HCT116 (cell line): Measurements from ENCODE around the gene RECK. TPM values are rescaled to one million over a fixed set of nuclear protein-coding genes. Genes with fewer than 3 reads are reported as not detected.

ENCODE experiments used
- ATAC-seq: fragments of 200-7000 bp; cut with Tn5 transposase; 2 replicates; pipeline ENCODE4 v1.9.1; 2020; ENCODE audit warnings: mild to moderate bottlenecking, moderate library complexity
- BruUV-seq: library from RNA; stranded (reverse); fragments of 400-500 nt; replicated peaks from 2 replicates; lab custom pipeline; 2021; lab: Mats Ljungman, UMichigan
- CTCF ChIA-PET: fragments of 300-600 bp; sonication (Branson Sonifier 250); formaldehyde crosslinking; loops from one replicate; lab custom pipeline; 2021; ENCODE audit warnings: antibody characterized with exemption; lab: Charles Lee
- POLR2A ChIA-PET: fragments of 300-600, 350-600 bp; sonication (Branson Sonifier 250); formaldehyde crosslinking; loops from one replicate; lab custom pipeline; 2021; ENCODE audit warnings: antibody characterized with exemption; lab: Charles Lee
- RAD21 ChIA-PET, 2 experiments: fragments of 300-600 bp; sonication (Branson Sonifier 250); formaldehyde crosslinking; loops; one replicate each; lab custom pipeline; 2023; ENCODE audit warnings: low total read pairs in 2 of 2; ENCODE audit not compliant: uncharacterized antibody in 2 of 2, unreplicated experiment in 2 of 2, low non-redundant PET in 1 of 2; lab: Charles Lee
- DNase-seq: peaks from one replicate; pipeline ENCODE4 v3.0.0-alpha.2; 2010; ENCODE audit warnings: low read depth, low spot score
- H2AFZ ChIP-seq: fragments of 200-600 bp; shearing (Covaris generic), sonication (generic); 2 replicates; pipeline ENCODE4 v1.6.1; 2017; ENCODE audit warnings: low read depth, mixed run types, mixed read lengths, antibody characterized with exemption, low read length; ENCODE audit not compliant: poor library complexity, severe bottlenecking
- H3K27ac ChIP-seq: 2 replicates; pipeline ENCODE4 v1.5.1; 2012; ENCODE audit warnings: low read depth, low read length
- H3K27me3 ChIP-seq: fragments of 200-600 bp; sonication (generic); 2 replicates; pipeline ENCODE4 v1.6.1; 2016; ENCODE audit warnings: mixed run types, low read length, mixed read lengths; ENCODE audit not compliant: insufficient read depth
- H3K36me3 ChIP-seq, 2 experiments: fragments of 200-500 bp in 1 of 2; fragments of 200-600 bp in 1 of 2; sonication (Bioruptor generic) in 1 of 2; sonication (generic) in 1 of 2; 2 replicates each; pipeline versions ENCODE4 v1.5.1 to v1.6.1; 2014 to 2016; ENCODE audit warnings: low read length in 2 of 2, inconsistent platforms in 1 of 2, mixed read lengths in 1 of 2, mixed run types in 1 of 2; ENCODE audit not compliant: insufficient read depth in 2 of 2, control insufficient read depth in 1 of 2
- H3K4me1 ChIP-seq, 2 experiments: fragments of 200-600 bp in 1 of 2; sonication (generic) in 1 of 2; 2 replicates each; pipeline versions ENCODE4 v1.5.1 to v1.6.1; 2012 to 2017; ENCODE audit warnings: low read length in 2 of 2, inconsistent platforms in 1 of 2, mild to moderate bottlenecking in 1 of 2, mixed read lengths in 1 of 2, mixed run types in 1 of 2, moderate library complexity in 1 of 2; ENCODE audit not compliant: insufficient read depth in 2 of 2, control insufficient read depth in 1 of 2
- H3K4me2 ChIP-seq: fragments of 200-600 bp; sonication (generic); 2 replicates; pipeline ENCODE4 v1.6.1; 2017; ENCODE audit warnings: mixed run types, low read length, mixed read lengths
- H3K4me3 ChIP-seq, 2 experiments: fragments of 200-600 bp in 1 of 2; sonication (generic) in 1 of 2; replicated peaks in 1 of 2; 2 replicates each; pipeline ENCODE4 v1.5.1; 2011 to 2016; ENCODE audit warnings: low read length in 2 of 2, control low read depth in 1 of 2, low read depth in 1 of 2, mild to moderate bottlenecking in 1 of 2, mixed read lengths in 1 of 2, mixed run types in 1 of 2
- H3K79me2 ChIP-seq: fragments of 200-600 bp; sonication (generic); 2 replicates; pipeline ENCODE4 v1.6.1; 2017; ENCODE audit warnings: mild to moderate bottlenecking, mixed run types, low read length, moderate library complexity, mixed read lengths; ENCODE audit not compliant: insufficient read depth
- H3K9ac ChIP-seq: fragments of 200-600 bp; sonication (generic); 2 replicates; pipeline ENCODE4 v1.6.1; 2016; ENCODE audit warnings: low read length, mixed read lengths
- H3K9me2 ChIP-seq: fragments of 200-600 bp; sonication (generic), shearing (Covaris generic); 2 replicates; pipeline ENCODE4 v1.6.1; 2017; ENCODE audit warnings: mixed run types, mild to moderate bottlenecking, moderate library complexity; ENCODE audit not compliant: insufficient read depth
- H3K9me3 ChIP-seq, 2 experiments: fragments of 200-500 bp in 1 of 2; fragments of 200-600 bp in 1 of 2; sonication (Bioruptor generic) in 1 of 2; sonication (generic) in 1 of 2; 2 replicates each; pipeline ENCODE4 v1.6.1; 2014 to 2017; ENCODE audit warnings: low read length in 2 of 2, mixed read lengths in 2 of 2, inconsistent platforms in 1 of 2, low read depth in 1 of 2, mild to moderate bottlenecking in 1 of 2, mixed run types in 1 of 2, moderate library complexity in 1 of 2; ENCODE audit not compliant: control insufficient read depth in 1 of 2, insufficient read depth in 1 of 2
- H4K20me1 ChIP-seq: fragments of 200-600 bp; sonication (generic), shearing (Covaris generic); 2 replicates; pipeline ENCODE4 v1.6.1; 2017; ENCODE audit warnings: mixed run types, mild to moderate bottlenecking, moderate library complexity; ENCODE audit not compliant: insufficient read depth
- CBX3 ChIP-seq: IDR thresholded peaks from 2 replicates; pipeline ENCODE4 v1.6.1; 2012; ENCODE audit warnings: low read depth
- CEBPB ChIP-seq: IDR thresholded peaks from 2 replicates; pipeline ENCODE4 v1.6.1; 2012; ENCODE audit warnings: low read depth
- ELF1 ChIP-seq: IDR thresholded peaks from 2 replicates; pipeline ENCODE4 v1.6.1; 2012; ENCODE audit warnings: low read depth, borderline replicate concordance
- ZFX ChIP-seq: fragments of 450-650 bp; IDR thresholded peaks from 2 replicates; pipeline ENCODE4 v1.6.1; 2017
- intact Hi-C: fragments of 100-400 bp; cut with micrococcal nuclease; formaldehyde crosslinking; loops from 2 replicates; pipeline ENCODE4 v1.10.0; 2022
- total RNA-seq: library from RNA; stranded (reverse); gene quantifications from one replicate; pipeline ENCODE4 v1.2.1, GENCODE V29; 2021; ENCODE audit not compliant: unreplicated experiment
- TF ChIP-seq, protein P1 (sequence below): IDR thresholded peaks from 2 replicates; pipeline ENCODE4 v1.6.1; 2011; ENCODE audit warnings: mild to moderate bottlenecking, low read length, moderate library complexity; ENCODE audit not compliant: insufficient replicate concordance; ENCODE audit errors: extremely low read depth

Gene RECK
- total RNA-seq, 1 experiment from 2014 or later: 3.8 TPM

DNA sequence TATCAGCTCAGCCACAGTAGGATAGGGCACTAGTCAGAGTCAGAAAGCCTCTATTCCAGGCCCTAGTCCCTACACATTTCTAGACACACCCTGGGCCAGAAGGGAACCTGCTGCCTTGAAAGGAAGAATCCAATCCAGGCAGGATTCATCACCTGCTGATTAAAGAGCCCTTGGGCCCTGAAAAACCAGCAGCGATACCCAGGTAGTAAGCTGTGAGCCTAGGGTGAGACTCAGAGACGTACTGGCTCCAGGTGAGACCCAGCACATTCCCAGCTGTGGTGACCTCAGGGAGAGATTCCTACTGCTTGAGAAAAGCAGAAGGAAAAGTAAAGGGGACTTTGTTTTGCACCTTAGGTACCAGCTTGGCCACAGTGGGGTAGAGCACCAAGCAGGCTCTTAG is 137.1 kb downstream of the RECK start:
- Histone ChIP-seq H3K9ac (no peak overlapping the region), H3K4me3 (no peak overlapping the region), H3K79me2 (no peaks in the 10 kb centered on the region), H3K4me2 (no peak overlapping the region), H3K36me3 (no peaks in the 10 kb centered on the region), H3K27me3 (no peaks in the 10 kb centered on the region), H3K4me1 (no peaks in the 10 kb centered on the region), H3K9me3 (no peaks in the 10 kb centered on the region), H4K20me1 (no peaks in the 10 kb centered on the region), H3K27ac (no peak overlapping the region), H3K9me2 (no peaks in the 10 kb centered on the region)
- intact Hi-C loops: no loop called here
- ChIA-PET POLR2A (interaction anchor here (1.5 kb wide), 1 partner anchor 17 kb away, joined by 4 read pairs; the partner anchor contains the start of gene CLTA), CTCF (no interaction called here), RAD21 (no interaction called here)
- no TSS peak for BruUV-seq
- no peak for DNase-seq
- no peak for TF ChIP-seq CEBPB
- no peak for TF ChIP-seq ZFX
- no peak for TF ChIP-seq CBX3
- TF ChIP-seq ELF1: no peak
- TF ChIP-seq, protein P1, sequence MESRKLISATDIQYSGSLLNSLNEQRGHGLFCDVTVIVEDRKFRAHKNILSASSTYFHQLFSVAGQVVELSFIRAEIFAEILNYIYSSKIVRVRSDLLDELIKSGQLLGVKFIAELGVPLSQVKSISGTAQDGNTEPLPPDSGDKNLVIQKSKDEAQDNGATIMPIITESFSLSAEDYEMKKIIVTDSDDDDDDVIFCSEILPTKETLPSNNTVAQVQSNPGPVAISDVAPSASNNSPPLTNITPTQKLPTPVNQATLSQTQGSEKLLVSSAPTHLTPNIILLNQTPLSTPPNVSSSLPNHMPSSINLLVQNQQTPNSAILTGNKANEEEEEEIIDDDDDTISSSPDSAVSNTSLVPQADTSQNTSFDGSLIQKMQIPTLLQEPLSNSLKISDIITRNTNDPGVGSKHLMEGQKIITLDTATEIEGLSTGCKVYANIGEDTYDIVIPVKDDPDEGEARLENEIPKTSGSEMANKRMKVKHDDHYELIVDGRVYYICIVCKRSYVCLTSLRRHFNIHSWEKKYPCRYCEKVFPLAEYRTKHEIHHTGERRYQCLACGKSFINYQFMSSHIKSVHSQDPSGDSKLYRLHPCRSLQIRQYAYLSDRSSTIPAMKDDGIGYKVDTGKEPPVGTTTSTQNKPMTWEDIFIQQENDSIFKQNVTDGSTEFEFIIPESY: no peak
- TF ChIP-seq, all 23 proteins: peak for 0
- no peak overlapping the region for H2AFZ ChIP-seq
- no peak for ATAC-seq

Other genes with a start within 250 kb of the RECK start
- 18.8 TPM for gene NPR2, start 245.3 kb upstream of the RECK start, total RNA-seq
- gene SPAG8, start 224.7 kb upstream of the RECK start, total RNA-seq: 0.39 TPM
- gene HINT2, start 221.9 kb upstream of the RECK start, total RNA-seq: 49.0 TPM
- gene FAM221B, start 208.2 kb upstream of the RECK start, total RNA-seq: not detected
- gene TMEM8B, start 207.7 kb upstream of the RECK start, total RNA-seq: 7.2 TPM
- gene OR13J1, start 166.5 kb upstream of the RECK start, total RNA-seq: not detected
- 0.32 TPM for gene HRCT1, start 130.7 kb upstream of the RECK start, total RNA-seq
- not detected for gene SPAAR, start 127.4 kb upstream of the RECK start, total RNA-seq
- gene OR2S2, start 78.8 kb upstream of the RECK start, total RNA-seq: not detected
- 14.5 TPM for gene GLIPR2, start 99.8 kb downstream of the RECK start, total RNA-seq
- 0.20 TPM for gene CCIN, start 132.5 kb downstream of the RECK start, total RNA-seq
- gene CLTA, start 154.0 kb downstream of the RECK start, total RNA-seq: 152 TPM
- gene GNE, start 221.5 kb downstream of the RECK start, total RNA-seq: 8.4 TPM